DMS79 treated with DMSO at 0.1 percent for 48 hours (cell line): ENCODE results near the gene MARK3.

Experiments
- DNase-seq: peaks from one replicate; lab custom pipeline; 2025; lab: John Stamatoyannopoulos, UW

Gene MARK3

GRCh38 chr14:103396463-103396862 is 11.2 kb downstream of the MARK3 start:
- DNase-seq = no peak

GRCh38 chr14:103398427-103399195 is 13.4 kb downstream of the MARK3 start:
- no peak for DNase-seq

GRCh38 chr14:103400537-103400936 is 15.3 kb downstream of the MARK3 start:
- DNase-seq = no peak

GRCh38 chr14:103401223-103402214 is 16.3 kb downstream of the MARK3 start:
- no peak for DNase-seq

GRCh38 chr14:103402695-103403094 is 17.5 kb downstream of the MARK3 start:
- no peak for DNase-seq

- no peak for DNase-seq
Measured at GRCh38 chr14:103404032-103404918, 19.1 kb downstream of the MARK3 start.

GRCh38 chr14:103404920-103405319 is 19.7 kb downstream of the MARK3 start:
- DNase-seq = no peak

- no peak for DNase-seq
Measured at GRCh38 chr14:103408491-103409155, 23.4 kb downstream of the MARK3 start.

GRCh38 chr14:103416916-103417315 is 31.7 kb downstream of the MARK3 start:
- no peak for DNase-seq

GRCh38 chr14:103418481-103418818 is 33.2 kb downstream of the MARK3 start:
- no peak for DNase-seq

GRCh38 chr14:103421556-103421955 is 36.3 kb downstream of the MARK3 start:
- DNase-seq = no peak

GRCh38 chr14:103423050-103423461 is 37.8 kb downstream of the MARK3 start:
- DNase-seq = no peak

- no peak for DNase-seq
Measured at GRCh38 chr14:103427485-103428443, 42.5 kb downstream of the MARK3 start.

- no peak for DNase-seq
Measured at GRCh38 chr14:103428723-103429556, 43.7 kb downstream of the MARK3 start.

GRCh38 chr14:103430358-103430757 is 45.1 kb downstream of the MARK3 start:
- DNase-seq = no peak

GRCh38 chr14:103432627-103433026 is 47.4 kb downstream of the MARK3 start:
- DNase-seq = no peak

GRCh38 chr14:103433916-103434563 is 48.8 kb downstream of the MARK3 start:
- no peak for DNase-seq

GRCh38 chr14:103434868-103435442 is 49.7 kb downstream of the MARK3 start:
- DNase-seq = no peak
